Fibroblast of lung (primary cell): ENCODE data around the gene FAM107A. TPM values are rescaled to one million over a fixed set of nuclear protein-coding genes. Genes with fewer than 3 reads are reported as not detected.

ENCODE experiments used
- DNase-seq, 2 donors: peaks; one replicate each; pipeline versions ENCODE4 v3.0.0 to v3.0.0-alpha.2; 2010; ENCODE audit warnings: low read depth in 2 of 2
- H2AFZ ChIP-seq: 2 replicates; pipeline ENCODE4 v1.5.1; 2012; ENCODE audit warnings: low read length, control low read depth, inconsistent platforms
- H3K27ac ChIP-seq: 2 replicates; pipeline ENCODE4 v1.5.1; 2011; ENCODE audit warnings: low read length, control low read depth; ENCODE audit not compliant: insufficient read depth
- H3K27me3 ChIP-seq: 2 replicates; pipeline ENCODE4 v1.5.1; 2011; ENCODE audit warnings: mild to moderate bottlenecking, low read length; ENCODE audit not compliant: control insufficient read depth, insufficient read depth
- H3K36me3 ChIP-seq: 2 replicates; pipeline ENCODE4 v1.5.1; 2011; ENCODE audit warnings: low read length; ENCODE audit not compliant: control insufficient read depth, insufficient read depth
- H3K4me1 ChIP-seq: 2 replicates; pipeline ENCODE4 v1.5.1; 2011; ENCODE audit warnings: low read length; ENCODE audit not compliant: control insufficient read depth, insufficient read depth; ENCODE audit errors: extremely low read depth
- H3K4me2 ChIP-seq: 2 replicates; pipeline ENCODE4 v1.5.1; 2011; ENCODE audit warnings: low read length, control low read depth; ENCODE audit not compliant: insufficient read depth; ENCODE audit errors: extremely low read depth
- H3K4me3 ChIP-seq, 4 experiments: fragments of 200-600 bp in 1 of 4; sonication (generic) in 1 of 4; replicated peaks in 1 of 4; 2 replicates each; pipeline ENCODE4 v1.5.1; 2011 to 2016; ENCODE audit warnings: low read length in 4 of 4, low read depth in 3 of 4, mild to moderate bottlenecking in 3 of 4, control low read depth in 2 of 4, inconsistent platforms in 1 of 4, mixed read lengths in 1 of 4; ENCODE audit not compliant: insufficient read depth in 1 of 4; ENCODE audit errors: control extremely low read depth in 1 of 4
- H3K79me2 ChIP-seq: 2 replicates; pipeline ENCODE4 v1.5.1; 2012; ENCODE audit warnings: mild to moderate bottlenecking, low read length, inconsistent platforms; ENCODE audit not compliant: control insufficient read depth, insufficient read depth
- H3K9ac ChIP-seq: 2 replicates; pipeline ENCODE4 v1.5.1; 2011; ENCODE audit warnings: mild to moderate bottlenecking, low read length, control low read depth; ENCODE audit not compliant: insufficient read depth
- H3K9me3 ChIP-seq: 2 replicates; pipeline ENCODE4 v1.5.1; 2012; ENCODE audit warnings: low read depth, low read length; ENCODE audit not compliant: control insufficient read depth, insufficient read depth
- H4K20me1 ChIP-seq: 2 replicates; pipeline ENCODE4 v1.5.1; 2011; ENCODE audit warnings: low read length; ENCODE audit not compliant: control insufficient read depth, insufficient read depth; ENCODE audit errors: extremely low read depth
- CTCF ChIP-seq, 2 donors: IDR thresholded peaks in 1 of 2; conservative IDR thresholded peaks in 1 of 2; 1 replicate in 1 of 2; 2 replicates in 1 of 2; pipeline ENCODE4 v1.5.1; 2011 to 2012; ENCODE audit warnings: low read length in 2 of 2, control low read depth in 1 of 2, inconsistent platforms in 1 of 2, low read depth in 1 of 2, mild to moderate bottlenecking in 1 of 2
- EZH2 ChIP-seq: IDR thresholded peaks from 2 replicates; pipeline ENCODE4 v1.5.1; 2012; ENCODE audit warnings: low read length, control low read depth, mild to moderate bottlenecking; ENCODE audit errors: missing control alignments
- polyA plus RNA-seq, 2 donors: library from polyadenylated mRNA; depleted of rRNA in 1 of 2; stranded (reverse) in 1 of 2; unstranded in 1 of 2; fragments of >200 nt; gene quantifications; 2 replicates each; pipeline ENCODE4 v1.2.1, GENCODE V29; 2011 to 2012; ENCODE audit warnings: missing spikeins in 1 of 2
- total RNA-seq: library from RNA; depleted of rRNA; stranded (reverse); fragments of >200 nt; gene quantifications from 2 replicates; pipeline ENCODE4 v1.2.1, GENCODE V29; 2014

FAM107A gene
- total and polyA plus RNA-seq, 2 donors (not counting 1 experiment from before 2014, with no cell fraction given), result under 0.01 to 0.16 TPM

- Histone ChIP-seq H4K20me1 (no peaks in the 10 kb centered on the region), H3K4me1 (no peaks in the 10 kb centered on the region), H3K4me3 (no peak overlapping the region), H2AFZ (no peak overlapping the region), H3K9ac (no peak overlapping the region), H3K9me3 (no peaks in the 10 kb centered on the region), H3K27ac (no peak overlapping the region), H3K27me3 (peaks cover 18% of the 10 kb centered on the region), H3K4me2 (no peak overlapping the region), H3K79me2 (no peaks in the 10 kb centered on the region), H3K36me3 (no peaks in the 10 kb centered on the region)
- DNase-seq, result no peak
- no peak for TF ChIP-seq EZH2
- TF ChIP-seq CTCF (conservative IDR thresholded peaks at IDR 0.05 in 1 of 2, IDR thresholded peaks at IDR 0.05 in 1 of 2; ENCODE audit: low read depth in 1 of 2, low read length in 2 of 2), result no peak
These were observed 14.6 kb upstream of the FAM107A start for GRCh38 chr3:58591517-58592510.

GRCh38 chr3:58588030-58588614, 10.9 kb upstream of the FAM107A start:
- no peak overlapping the region for H3K9ac ChIP-seq
- peak; percentile 29 to 54 for DNase-seq

More at GRCh38 chr3:58588030-58588614, 10.9 kb upstream of the FAM107A start:
- Histone ChIP-seq H3K4me1 (peaks cover 5% of the 10 kb centered on the region), H3K36me3 (no peaks in the 10 kb centered on the region), H3K27me3 (peaks cover 27% of the 10 kb centered on the region), H3K4me2 (no peak overlapping the region), H3K9me3 (no peaks in the 10 kb centered on the region), H3K79me2 (no peaks in the 10 kb centered on the region), H2AFZ (no peak overlapping the region), H3K4me3 (no peak overlapping the region), H3K27ac (no peak overlapping the region), H4K20me1 (no peaks in the 10 kb centered on the region)
- TF ChIP-seq EZH2, result no peak
- TF ChIP-seq CTCF (conservative IDR thresholded peaks at IDR 0.05 in 1 of 2, IDR thresholded peaks at IDR 0.05 in 1 of 2; ENCODE audit: low read depth in 1 of 2, low read length in 2 of 2), result no peak
